GM21515 (cell line): ENCODE data around the gene GRIN3B.
"Not testable (repeated sequence)": the region's sequence is repeated elsewhere in the genome, so short reads cannot be mapped to it uniquely, and the experiment has no call there.

ENCODE experiments used
- ATAC-seq: cut with Tn5 transposase; IDR thresholded peaks from one replicate; pipeline ENCODE4 v1.9.1; 2021; ENCODE audit not compliant: unreplicated experiment

Gene GRIN3B

DNA sequence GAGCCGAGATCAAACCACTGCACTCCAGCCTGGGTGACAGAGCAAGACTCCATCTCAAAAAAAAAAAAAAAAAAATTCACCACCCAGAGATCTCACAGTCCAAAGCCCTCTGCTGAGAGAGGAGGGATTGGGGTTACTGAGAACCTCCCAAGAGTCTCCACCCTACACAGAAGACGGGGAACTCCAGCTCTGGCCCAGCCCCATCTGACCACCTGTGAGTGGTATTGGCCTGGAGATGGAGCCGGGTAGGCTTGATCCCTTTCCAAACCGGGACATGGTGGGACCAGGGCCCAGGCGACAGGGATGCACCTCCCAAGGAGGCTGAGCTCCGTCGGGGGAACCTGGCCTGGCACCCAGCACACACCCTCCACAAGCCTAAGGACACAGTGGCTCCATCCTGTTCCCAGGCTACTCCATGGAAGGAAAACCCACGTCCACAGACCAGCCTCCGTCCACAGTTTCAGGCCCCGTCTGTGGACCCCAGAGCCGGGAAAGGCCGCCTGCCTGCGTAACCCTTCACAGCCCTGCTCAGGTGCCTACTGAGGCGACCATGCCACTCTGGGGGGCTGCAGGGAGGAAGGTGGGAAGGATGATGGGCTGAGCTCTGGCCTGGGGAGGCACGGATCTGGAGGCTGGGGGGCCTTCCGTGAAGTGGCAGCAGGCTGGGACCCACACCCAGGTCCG, 18.9 kb downstream of the GRIN3B start:
- ATAC-seq, result no peak

DNA sequence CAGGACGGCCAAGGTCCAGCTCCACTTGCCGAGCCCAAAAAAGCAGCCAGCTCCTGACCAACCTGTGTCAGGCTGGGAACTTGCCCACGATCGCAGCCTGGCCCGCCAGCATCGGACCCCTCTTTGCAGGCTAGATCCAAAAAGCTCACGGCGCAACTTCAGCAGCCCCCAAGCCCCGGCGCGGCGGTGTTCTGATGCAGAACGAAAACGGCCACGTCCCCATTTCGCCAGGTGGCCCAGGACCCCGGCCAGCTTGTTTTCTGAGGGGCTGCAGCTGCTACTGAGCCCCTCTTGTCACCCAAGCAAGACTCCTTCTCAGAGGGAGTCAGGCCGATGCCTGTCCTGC, 19.4 kb downstream of the GRIN3B start:
- ATAC-seq, result no peak

DNA sequence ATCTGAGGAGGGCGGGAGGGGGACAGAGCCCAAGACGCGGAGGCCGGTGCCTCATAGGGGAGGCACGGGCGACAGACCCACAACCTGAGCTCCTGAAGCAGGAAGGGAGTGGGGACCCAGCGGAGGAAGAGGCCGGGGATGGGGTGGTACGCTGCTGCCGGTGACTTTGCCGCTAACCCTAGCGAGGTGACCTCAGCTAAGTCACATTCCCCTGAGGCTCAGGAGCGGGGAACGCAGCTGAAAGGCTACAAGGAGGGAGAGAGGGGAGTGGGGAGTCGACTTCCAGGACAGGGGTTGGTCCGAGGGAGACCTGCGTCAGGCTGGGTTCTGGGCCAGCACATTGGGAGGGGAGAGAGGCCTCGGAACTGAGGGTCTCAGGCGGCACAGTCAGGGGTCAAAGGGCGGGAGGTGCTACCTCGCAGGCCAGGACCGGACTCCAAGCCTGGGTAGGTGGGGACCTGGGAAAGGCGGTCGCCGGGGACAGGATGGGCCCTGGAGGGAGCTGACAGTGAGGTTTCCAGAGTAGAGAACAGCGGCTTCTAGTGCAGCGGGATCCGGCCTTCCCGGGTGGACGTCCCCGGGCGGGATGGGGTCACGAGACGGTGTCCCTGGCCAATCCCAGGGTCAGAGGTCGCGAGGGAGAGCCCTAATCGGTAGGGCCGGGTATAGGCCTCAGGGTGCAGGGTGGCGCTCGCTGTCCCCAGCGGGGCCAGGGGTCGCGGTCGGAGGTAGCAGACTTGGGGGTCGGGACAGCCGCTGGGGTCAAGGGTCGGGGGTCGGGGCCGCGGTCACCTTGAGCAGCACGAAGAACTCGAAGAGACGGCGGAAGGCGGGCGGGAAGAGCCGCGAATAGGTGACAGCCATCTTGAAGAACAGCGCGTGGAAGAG, 20.0 kb downstream of the GRIN3B start:
- no peak for ATAC-seq

DNA sequence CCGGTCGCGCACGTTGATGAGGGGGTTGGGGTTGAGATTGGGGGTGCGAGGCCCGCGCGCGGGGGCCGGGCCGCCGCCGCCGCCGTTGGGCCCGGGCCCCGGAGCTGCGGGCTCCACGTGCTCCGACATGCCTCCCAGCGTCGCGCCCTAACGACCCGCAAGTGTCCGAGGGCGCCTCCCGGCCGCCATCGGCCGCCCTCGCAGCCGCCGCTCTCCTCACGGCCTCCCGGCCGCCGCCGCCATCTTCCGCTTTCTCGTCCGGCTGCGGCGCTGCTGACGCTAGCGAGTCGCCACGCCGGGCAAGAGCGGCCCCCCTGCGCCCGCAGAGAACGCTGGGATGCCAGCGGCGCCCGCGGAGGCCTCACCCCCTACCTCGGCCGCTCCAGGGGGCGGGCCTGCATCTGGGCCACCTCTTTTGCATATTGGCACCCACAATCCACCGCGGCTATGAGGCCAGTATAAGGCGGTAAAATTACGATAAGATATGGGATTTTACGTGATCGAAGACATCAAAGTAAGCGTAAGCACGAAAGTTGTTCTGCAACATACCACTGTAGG, 20.7 kb downstream of the GRIN3B start, which contains the start of gene TMEM259:
Gene TMEM259, minus strand, starts transcription at position 256 of the 558 bp plus-strand sequence. Its CDS starts 127 bp downstream, at position 129.
- peak; percentile 66 for ATAC-seq

DNA sequence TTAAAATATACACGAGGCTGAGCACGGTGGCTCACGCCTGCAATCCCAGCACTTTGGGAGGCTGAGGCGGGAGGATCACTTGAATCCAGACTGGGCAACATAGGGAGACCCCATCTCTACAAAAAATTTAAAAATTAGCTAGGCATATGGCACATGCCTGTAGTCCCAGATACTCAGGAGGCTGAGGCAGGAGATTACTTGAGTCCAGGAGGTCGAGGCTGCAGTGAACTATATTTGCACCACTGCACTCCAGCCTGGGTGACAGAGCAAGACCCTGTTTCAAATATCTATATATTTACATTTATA, 23.6 kb downstream of the GRIN3B start:
- ATAC-seq, result not testable (repeated sequence)

DNA sequence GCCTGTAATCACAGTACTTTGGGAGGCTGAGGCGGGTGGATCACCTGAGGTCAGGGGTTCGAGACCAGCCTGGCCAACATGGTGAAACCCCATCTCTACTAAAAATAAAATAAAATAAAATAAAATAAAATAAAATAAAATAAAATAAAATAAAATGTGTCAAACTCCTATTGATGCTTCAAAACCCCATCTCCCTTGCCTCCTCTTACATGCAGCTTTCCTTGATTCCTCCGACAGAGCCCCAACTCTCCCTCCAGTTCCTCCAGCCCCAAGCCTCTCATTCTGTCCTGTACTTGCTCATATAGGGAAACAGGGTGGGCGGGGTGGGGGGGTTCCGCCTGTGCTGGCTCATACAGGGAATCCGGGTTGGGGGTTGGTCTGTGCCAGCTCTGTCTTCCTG, 24.9 kb downstream of the GRIN3B start:
- not testable (repeated sequence) for ATAC-seq

DNA sequence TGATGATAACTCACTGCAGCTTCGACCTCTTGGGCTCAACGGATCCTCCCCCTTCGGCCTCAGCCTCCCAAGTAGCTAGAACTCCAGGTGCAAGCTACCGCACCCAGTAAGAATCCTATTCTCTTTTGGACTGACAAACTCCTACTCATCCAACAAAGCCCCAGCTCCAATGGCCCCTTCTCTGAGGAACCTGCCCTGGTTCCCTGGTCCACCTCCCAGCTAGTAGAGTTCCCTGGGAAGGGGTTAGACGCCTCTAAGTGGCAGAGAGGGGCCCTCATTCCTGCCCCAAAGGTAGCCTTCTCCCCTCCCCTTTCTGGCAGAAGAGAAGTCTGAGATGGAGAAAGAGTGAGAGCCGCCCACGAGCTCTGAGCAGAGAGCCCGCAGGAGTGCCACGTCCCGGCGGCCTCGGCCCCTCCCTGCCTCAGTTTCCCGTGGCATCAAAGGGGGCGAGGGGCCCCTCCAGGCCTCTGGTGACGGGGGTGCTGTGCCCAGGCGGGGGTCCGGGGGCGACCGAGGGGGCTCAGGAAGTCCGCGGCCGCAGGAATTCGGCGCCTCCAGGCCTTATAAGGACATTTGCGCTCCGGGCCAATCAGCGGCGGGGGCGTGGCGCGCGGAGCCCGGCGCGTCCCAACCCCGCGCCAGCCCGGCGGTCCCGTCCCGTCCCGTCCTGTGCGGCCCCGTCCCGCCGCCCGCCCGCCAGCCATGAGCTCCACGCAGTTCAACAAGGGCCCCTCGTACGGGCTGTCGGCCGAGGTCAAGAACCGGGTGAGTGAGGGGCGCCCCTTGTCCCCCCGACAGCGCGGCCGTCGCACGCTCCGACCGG, 26.0 kb downstream of the GRIN3B start, which contains the start of gene CNN2:
Gene CNN2, plus strand, starts transcription at position 649 of the 823 bp plus-strand sequence. Its CDS starts 54 bp downstream, at position 703.
- no peak for ATAC-seq

DNA sequence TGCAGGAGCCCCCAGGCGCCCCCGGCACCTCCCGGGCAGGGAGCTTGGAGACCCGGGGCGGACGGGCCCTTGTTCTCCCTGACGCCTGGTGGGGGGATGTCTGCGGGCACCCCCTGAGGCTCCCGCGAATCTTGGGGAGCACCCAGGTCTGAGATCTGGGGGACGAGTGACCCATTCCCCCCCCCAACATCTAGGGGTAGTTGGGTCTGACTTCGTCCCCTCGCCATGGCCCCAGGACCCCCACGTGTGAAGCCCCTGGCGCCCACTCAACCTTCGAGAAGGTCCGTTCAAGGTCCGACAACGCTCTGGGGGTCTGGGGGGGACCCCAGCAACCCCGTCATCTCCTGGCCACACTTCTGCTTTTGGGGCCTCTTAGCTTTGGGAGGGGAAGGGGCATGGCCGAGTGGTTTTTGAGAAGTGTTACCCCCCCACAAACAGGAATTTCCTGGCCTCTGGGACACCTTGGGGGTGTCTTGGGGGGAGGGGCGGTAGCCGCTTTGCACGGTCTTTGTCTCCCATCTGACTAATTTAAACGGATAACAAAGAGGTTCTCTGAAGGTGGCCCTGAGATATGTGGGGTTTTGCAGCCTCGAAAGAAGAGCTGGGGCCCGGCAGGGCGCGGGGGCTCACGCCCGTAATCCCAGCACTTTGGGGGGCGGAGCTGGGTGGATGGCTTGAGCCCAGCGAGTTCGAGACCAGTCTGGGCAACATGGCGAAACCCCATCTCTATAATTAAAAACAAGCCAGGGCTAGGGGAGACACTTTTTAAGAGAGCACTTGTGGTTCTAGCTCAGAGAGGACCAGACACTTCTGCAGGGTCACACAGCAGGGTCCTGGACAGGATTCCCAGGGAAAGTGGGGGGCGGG, 26.8 kb downstream of the GRIN3B start:
- no peak for ATAC-seq

DNA sequence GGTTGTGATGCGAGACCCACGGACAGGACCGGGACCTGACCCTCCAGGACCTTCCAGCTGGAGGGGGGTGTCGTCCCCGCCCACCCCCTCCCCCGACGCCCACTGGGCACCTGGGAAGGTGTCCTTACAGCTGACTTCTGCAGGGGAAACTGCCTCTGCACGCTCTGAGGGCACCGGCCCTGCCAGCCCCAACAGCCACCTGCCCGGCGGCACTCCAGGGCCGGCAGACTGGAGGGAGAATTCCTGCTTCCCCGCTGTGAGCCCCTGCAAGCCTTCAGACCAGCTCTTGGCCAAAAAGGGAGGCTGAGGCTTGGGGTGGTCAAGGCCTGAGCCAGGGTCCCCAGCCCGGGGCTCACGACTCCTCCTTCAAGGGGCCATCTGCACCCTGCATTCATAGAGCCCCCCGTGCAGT, 27.4 kb downstream of the GRIN3B start:
- no peak for ATAC-seq

DNA sequence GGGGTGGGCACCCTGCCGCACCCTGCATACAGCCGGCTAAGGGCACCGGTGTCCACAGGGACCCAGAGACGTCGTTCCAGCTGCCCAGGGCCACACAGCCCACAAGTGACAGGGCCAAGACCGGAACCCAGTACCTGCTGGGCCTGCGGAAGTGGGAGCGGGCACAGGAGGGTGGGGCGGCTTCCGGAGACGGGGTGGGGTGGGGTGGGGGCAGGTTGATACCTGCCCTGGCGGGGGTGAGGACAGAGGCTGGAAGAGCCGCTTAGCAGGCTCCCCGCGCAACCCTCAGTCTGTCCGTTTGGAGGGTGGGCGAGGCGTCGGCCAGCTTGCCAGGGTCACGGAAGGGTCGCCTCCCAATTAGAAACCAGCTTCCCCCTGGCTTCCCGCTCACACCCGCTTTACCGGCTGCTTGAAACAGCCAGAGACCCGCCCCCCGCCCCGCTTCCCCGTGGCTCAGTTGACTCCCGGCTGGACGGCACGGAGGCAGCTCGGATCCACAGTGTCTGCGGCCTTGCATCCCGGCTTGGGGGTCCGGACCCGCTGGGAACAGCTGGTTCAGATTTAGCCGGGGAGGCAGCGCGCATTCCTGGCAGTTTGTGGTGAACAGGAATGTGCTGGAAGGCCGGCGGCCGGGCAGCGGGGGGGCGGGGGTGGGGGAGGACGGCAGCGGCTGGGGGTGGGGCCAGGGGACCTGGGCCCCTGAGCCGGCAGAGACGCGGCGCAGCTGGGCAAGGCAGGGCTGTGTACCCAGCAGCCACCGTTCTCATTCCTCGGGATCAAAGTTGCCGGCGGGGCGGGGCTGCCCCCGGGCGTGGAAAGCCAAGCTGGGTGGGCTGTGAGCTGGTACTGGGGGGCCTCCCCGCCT, 28.1 kb downstream of the GRIN3B start:
- ATAC-seq, result no peak

DNA sequence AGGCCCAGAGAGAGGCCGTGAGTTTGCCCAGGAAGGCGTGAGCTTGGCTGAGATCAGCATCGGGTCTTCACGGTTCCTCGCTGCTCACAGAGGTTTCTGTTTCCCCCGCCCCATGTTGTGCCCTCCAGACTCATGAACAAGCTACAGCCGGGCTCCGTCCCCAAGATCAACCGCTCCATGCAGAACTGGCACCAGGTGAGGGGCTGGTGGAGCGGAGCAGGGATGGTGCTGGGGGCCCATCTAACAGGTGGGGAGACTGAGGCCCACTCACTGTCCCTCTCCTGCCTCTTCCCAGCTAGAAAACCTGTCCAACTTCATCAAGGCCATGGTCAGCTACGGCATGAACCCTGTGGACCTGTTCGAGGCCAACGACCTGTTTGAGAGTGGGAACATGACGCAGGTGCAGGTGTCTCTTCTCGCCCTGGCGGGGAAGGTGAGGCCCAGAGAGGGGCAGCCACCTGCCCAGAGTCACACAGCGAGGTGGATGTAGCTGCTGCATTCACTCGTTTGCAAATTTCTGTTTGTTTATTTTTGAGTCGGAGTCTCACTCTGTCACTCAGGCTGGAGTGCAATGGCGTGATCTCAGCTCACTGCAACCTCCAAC, 32.1 kb downstream of the GRIN3B start:
- no peak for ATAC-seq

DNA sequence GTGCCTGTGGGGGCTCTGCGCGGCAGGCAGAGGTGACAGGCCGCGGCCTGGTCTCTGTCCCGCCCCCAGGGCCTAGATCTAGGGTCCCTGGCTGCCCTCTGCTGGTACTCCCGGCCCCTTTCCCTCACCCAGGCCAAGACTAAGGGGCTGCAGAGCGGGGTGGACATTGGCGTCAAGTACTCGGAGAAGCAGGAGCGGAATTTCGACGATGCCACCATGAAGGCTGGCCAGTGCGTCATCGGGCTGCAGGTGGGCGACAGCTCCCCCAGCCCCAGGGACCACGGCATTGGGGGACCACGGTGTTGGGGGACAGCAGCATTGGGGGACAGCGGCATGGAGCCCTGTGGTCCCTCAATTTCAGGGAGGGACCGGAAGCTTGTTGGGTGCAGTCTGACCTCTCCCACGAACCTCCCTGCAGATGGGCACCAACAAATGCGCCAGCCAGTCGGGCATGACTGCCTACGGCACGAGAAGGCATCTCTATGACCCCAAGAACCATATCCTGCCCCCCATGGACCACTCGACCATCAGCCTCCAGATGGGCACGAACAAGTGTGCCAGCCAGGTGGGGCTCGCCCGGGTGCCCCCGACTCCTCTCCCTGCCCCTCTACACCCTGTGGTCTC, 35.9 kb downstream of the GRIN3B start:
- ATAC-seq, result no peak

DNA sequence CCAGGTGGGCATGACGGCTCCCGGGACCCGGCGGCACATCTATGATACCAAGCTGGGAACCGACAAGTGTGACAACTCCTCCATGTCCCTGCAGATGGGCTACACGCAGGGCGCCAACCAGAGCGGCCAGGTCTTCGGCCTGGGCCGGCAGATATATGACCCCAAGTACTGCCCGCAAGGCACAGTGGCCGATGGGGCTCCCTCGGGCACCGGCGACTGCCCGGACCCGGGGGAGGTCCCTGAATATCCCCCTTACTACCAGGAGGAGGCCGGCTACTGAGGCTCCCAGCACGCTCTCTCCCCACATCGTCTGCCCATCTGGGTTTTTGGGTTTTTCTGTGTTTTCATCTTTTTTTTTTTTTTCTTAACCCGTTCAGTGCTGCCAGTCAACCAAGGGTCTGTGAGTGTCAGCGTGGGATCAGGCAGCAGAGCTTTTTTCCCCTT, 37.4 kb downstream of the GRIN3B start:
- no peak for ATAC-seq

DNA sequence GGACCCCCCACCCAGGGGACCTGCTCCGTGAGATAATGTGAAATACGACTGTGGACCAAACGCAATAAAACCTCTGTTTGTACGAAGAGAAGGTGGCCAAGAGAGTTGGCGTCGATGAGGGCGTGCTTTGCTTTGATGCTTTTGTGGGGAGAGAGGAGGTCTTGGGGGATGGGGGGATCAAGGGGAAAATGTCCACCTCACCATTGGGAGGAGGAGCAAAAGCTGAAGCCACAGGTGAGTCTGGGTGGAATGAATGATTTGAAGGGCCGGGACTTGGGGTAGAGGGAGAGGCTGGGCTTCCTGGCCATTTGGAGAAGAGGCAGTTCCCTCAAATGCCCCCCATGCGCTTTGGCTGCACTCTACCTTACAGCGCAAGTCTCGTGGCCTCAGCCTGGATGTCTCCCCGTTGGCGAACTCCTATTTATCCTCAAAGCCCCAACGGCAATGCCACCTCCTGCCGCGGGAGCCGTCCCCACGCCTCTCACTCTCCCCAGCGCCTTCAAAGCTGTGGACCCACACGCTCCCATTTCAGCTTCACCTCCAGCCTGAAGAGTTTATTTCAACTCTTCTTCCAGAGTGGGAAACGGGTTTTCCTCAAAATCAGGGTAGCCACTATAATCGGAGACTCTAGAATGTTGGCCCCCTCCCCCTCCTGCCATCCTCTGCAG, 38.9 kb downstream of the GRIN3B start:
- no peak for ATAC-seq

DNA sequence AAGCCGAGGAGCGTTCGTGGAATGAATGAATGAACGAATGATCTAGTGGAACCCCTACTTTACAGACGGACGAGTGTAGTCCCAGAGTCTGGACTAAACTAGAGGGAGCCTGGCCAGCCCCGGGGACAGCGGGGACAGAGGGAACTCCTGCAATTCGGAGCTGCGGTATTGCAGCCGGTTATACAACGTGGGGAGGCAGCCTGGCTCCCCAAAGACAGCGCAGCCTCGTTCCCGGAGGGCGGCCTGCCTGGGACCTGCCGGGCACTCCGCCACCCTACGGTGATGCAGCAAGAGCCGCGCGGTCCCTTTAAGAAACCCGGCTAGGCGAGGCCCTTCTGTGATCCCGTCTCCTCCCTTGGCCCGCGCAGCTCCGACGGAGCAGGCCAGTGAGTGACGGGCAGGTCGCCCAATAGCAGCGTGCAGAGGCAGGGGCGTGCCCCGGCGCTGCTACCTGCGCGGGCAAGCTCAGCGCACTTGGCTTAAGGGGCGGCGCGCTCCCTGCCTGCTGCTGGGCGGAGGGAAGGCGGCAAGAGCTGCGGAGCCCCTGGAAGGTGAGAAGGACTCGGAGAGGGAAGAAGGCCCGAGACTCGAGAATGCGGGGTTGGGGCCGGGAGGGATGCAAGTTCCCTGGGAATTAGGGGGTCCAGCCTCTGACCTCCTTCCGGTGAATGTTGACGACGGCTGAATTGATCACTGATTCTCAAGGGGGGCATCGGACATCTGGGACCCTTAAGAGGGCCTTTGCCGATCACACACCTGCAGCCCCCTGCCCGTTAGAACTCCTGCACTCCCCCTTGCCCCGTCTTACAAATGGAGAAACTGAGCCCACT, 39.6 kb downstream of the GRIN3B start, which contains the start of gene ABCA7:
Gene ABCA7, plus strand, starts transcription at position 462 of the 830 bp plus-strand sequence. CDS start 1,255 bp downstream, outside the sequence.
- peak; percentile 66 for ATAC-seq

DNA sequence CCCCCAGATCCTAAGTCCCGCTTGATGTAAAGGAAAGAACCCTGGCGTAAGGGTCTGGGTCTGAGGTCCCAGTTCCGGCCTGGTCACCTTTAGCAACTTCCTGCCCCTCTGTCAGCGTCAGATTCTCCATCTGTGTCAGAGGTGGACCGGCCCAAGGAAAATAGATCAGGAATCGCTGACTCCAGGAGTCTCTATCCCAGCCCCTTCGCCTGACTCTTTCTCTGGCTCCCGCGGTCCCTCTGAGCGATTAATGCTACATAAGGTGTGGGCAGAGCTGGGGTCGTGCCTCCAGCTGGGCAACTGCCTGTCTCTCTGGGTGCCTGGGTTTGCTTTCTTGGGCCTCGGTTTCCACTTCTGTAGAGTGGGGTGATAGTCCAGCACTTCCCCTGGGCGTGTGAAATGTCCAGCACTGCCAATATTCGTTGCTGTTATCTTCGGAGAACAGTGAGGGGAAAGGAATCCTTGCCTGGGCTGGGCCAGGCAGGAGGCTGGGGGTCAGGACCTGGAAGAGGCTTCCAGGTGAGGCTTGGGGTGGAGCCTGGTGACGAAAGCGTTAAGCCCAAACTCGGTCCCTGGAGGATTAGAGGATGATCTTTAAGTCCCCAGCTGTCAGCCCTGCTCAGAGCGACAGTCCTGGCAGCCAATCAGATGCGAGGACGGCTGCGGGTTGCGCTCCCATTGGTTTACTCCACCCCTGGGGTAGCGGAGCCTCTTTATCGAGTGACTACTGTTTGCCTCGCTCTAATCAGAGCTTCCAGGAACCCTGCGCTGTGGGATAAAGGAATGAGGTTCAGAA, 40.5 kb downstream of the GRIN3B start:
- ATAC-seq, result peak; percentile 40
